GM12874 (cell line): ENCODE data around the gene NEDD1.

Experiments used
- TF ChIP-seq, protein P1 (sequence below): IDR thresholded peaks from 2 replicates; pipeline ENCODE4 v1.5.1; 2011; ENCODE audit warnings: low read depth, mild to moderate bottlenecking, control low read depth, low read length, moderate library complexity; ENCODE audit not compliant: insufficient read depth

The NEDD1 gene, protein sequence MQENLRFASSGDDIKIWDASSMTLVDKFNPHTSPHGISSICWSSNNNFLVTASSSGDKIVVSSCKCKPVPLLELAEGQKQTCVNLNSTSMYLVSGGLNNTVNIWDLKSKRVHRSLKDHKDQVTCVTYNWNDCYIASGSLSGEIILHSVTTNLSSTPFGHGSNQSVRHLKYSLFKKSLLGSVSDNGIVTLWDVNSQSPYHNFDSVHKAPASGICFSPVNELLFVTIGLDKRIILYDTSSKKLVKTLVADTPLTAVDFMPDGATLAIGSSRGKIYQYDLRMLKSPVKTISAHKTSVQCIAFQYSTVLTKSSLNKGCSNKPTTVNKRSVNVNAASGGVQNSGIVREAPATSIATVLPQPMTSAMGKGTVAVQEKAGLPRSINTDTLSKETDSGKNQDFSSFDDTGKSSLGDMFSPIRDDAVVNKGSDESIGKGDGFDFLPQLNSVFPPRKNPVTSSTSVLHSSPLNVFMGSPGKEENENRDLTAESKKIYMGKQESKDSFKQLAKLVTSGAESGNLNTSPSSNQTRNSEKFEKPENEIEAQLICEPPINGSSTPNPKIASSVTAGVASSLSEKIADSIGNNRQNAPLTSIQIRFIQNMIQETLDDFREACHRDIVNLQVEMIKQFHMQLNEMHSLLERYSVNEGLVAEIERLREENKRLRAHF

DNA sequence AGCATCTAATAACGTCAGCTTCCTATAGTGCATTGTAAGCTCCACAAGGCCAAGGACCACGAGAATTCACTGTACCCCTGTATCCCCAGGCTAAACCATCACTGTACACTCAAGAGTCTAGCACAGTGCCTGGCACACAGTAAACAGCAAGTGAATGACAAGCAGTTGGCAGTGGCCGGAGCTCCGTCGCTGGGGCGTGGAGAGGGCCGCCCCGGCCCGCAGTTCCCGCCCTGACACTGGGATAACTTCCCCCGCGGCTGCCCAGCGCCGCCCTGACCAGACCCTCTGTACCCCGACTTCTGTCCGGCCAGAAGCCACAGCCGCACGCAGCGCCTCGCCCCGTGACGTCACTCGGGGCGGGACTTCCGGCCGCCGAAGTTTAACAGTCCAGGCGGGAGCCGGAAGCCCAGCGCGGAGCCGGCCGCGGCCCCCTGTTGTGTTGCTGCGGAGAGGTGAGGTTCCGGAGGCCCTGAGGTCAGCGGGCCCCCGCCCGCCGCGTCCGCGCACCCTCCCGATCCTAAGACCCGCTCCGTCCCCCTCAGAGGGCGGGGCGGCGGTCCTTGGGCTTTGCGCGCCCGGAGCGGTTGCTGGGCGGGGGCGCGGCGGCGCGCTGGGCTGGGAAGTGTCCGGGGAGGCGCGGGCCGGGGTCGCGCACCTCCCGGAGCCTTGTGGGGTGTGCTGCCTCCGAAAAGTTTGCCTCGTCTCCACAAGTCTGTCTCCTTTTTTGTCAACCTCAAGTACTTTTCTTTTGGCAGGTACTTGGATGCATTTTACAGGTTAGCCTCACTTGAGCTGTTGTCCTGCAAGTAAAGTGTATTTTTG, at the start of gene NEDD1:
Gene NEDD1 (plus strand): TSS at position 409 of the 822 bp plus-strand sequence. CDS start 2,503 bp downstream, outside the sequence.
- TF ChIP-seq, protein P1, sequence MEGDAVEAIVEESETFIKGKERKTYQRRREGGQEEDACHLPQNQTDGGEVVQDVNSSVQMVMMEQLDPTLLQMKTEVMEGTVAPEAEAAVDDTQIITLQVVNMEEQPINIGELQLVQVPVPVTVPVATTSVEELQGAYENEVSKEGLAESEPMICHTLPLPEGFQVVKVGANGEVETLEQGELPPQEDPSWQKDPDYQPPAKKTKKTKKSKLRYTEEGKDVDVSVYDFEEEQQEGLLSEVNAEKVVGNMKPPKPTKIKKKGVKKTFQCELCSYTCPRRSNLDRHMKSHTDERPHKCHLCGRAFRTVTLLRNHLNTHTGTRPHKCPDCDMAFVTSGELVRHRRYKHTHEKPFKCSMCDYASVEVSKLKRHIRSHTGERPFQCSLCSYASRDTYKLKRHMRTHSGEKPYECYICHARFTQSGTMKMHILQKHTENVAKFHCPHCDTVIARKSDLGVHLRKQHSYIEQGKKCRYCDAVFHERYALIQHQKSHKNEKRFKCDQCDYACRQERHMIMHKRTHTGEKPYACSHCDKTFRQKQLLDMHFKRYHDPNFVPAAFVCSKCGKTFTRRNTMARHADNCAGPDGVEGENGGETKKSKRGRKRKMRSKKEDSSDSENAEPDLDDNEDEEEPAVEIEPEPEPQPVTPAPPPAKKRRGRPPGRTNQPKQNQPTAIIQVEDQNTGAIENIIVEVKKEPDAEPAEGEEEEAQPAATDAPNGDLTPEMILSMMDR: no peak

GRCh38 chr12:96858162-96858561, 48.9 kb upstream of the NEDD1 start:
- TF ChIP-seq, protein P1: no peak

- TF ChIP-seq, protein P1: no peak
Measured at GRCh38 chr12:96861656-96862055, 45.4 kb upstream of the NEDD1 start.

DNA sequence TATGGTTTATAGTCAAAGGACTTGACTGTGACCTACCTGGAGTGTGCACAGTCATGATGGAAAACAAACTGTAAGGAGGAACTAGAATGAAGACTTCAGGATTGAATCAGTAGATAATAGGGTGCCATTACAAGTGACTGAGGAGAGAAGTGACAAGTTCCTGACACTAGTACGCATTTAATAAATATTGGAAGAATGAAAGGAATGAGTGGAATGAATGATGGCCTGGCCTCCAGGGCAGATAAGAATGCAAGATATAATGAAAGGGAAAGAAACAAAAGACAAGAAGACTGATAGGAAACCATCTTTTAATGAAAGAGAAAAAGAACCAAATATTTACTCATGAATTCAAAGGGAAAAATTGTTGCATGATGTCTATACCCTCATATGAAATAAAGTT, 44.7 kb upstream of the NEDD1 start:
- TF ChIP-seq, protein P1: no peak

DNA sequence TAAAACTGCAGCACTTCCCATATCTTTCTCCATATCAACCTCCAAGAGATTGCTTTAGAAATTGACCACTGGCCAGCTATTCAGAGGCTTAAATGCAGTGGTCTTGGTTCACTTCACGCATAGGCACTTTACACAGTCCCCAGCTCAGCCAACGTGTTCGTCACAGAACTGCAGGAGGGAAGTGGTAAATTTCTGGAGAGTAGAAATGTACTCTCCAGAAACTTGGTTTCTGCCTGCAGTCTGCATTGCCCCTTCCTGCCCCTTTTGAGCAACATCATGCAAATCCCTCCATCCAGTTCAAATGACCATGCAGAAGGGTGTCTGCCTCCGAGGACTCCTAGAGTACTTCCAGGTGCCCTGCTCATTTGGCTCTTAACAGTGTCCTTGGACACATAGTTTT, 42.7 kb upstream of the NEDD1 start:
- TF ChIP-seq, protein P1: no peak

GRCh38 chr12:96866801-96867590, 40.1 kb upstream of the NEDD1 start:
- TF ChIP-seq, protein P1: no peak

DNA sequence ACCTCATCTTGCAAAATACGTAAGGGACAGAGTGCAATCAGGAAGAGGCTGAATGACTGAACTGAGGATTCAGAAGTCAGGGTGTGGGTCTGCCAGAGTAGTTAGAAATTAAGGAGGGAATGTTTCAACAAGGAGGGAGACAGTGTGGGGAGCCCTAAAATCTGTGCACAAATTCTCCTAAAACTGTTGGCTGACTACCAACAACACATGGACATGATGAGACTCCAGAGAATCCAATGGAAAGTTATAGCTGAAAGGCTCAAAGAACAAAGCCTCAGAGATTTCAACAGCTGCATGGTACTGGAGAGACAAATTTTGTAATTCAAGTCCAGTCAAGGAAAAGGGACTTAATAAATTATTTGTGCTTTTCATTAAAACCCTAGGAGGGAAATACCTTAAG, 36.1 kb upstream of the NEDD1 start:
- TF ChIP-seq, protein P1: no peak
